A549 treated with dexamethasone at 1 μM for 4 hours (cell line): ENCODE results near the gene MMP14. TPM values are rescaled to one million over a fixed set of nuclear protein-coding genes. Genes with fewer than 3 reads are reported as not detected.

Experiments used
- total RNA-seq: library from RNA; stranded (reverse); fragments of 200-300 nt; extraction: Qiagen RNA extraction; gene quantifications from 5 replicates; pipeline ENCODE4 v1.2.3, GENCODE V29; 2022

MMP14 gene
- total RNA-seq = 0.52 to 0.78 TPM (median 0.69 TPM) in 5 replicates

GRCh38 chr14:22836301-22837113, at the start of gene MMP14:
TSS of gene MMP14 (plus strand) at chr14:22836585. CDS start at chr14:22836818, 233 bp downstream.

DNA sequence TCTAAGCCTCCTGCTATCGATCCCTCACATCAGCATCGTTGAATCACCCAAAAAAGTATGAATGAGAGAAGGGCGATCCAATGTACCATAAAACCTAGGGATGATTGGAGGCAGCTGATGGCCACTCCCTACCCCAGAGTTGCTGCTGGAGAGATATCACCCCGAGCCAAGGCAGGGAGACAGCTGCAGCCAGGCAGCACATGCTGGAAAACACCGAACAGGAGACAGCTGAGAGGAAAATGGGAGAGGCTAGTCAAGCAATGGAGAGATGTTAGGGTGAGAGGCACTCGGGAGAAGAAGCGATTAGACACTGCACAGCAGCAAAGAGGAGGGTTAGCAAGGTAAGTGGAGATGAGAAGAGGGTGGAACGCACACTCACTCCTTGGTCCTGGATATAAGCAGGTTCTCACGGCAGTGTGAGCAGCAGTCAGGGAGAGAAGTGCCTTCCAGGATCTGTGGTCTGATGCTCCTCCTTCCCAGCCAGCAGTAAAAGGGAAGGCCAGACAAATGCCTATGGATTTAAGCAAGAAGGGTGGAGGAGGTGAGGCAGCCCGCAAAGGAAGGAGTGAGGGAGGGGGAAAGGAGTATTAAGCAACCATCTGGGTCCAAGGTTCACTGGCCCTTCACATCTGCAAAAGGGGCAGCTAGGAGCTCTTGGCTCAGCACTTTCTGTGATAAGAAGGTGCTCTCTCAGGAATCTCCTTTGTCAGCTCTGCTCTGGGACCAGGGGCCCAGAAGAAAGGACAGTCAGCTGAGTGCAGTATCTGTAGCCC, 21.3 kb upstream of the MMP14 start, which contains the start of gene SLC7A7:
TSS of gene SLC7A7 (minus strand) at position 495 of the 773 bp plus-strand sequence. CDS start 2,037 bp downstream, outside the sequence.

DNA sequence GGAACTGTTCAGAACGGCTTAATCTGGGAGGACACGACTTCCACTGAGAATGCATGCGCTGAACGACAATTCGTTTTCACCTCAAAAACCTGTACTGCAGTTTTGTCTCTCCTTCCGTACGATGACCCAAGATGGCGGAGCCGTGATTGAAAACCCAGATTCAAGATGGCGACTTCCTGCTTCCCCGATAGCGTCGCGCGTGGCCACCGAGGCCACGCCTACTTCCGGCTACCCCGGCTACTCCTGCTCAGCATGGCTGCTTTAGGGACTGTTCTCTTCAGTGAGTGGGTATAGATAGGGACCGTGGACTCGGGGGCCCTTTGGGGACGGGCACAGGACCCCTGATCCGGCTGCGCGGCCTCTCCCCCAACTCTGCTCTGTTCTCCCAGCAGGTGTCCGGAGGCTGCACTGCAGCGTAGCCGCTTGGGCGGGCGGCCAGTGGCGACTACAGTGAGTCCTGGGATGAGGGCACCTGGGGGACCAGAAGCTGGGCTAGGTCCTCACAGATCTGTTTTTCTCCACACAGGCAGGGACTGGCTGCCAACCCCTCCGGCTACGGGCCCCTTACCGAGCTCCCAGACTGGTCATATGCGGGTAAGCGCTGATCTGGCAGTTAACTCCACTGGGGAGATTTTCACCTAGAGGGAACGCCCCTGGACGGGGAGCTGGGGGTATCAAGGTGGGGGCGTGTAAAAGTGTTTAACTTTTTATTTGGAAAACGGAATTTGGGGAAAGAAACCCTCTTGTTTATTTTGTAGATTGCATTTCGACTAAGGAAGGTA, 6.5 kb upstream of the MMP14 start, which contains the start of gene MRPL52:
TSS of gene MRPL52 (plus strand) at position 227 of the 782 bp plus-strand sequence. CDS start at position 253, 26 bp downstream.

GRCh38 chr14:22871224-22872032, 35.0 kb downstream of the MMP14 start, which contains the start of gene LRP10:
TSS of gene LRP10 (plus strand) at chr14:22871740. CDS start at chr14:22872304, 564 bp downstream.

DNA sequence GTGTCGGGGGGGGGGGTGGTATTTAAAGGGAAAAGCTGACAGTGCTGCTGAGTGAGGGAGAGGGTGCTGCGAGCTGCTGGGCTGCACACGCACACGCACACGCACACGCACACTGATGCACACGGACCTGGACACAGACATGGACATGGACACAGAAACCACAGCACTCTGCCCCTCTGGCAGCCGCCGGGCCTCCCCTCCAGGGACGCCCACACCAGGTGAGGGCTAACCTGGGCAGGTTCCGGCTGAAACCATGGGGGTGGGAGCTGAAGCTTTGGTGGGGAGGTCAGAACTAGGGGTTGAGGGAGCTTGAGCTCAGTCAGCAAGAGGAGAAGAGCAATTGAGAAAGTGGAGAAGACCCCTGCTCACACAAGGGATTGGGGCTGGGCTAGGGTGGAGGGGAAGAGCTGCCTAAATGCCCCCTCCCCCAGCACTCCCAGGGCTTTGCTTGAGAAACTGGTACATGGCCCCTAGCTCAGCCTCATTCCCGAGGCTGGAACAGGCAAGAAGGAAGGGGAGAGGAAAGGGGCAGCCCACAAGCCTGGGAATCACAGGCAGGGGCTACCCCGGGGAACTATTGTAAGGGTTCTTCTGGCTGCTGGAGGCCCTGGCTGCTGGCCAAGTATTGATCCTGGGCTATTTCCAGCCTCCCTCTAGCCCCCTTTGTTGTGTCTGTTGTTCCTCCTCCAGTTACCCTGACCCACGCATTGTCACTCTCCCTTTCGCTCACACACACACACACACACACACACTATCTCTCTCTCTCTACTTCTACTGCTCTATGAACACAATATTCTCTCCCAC, 47.0 kb downstream of the MMP14 start, which contains the start of gene REM2:
TSS of gene REM2 (plus strand) at position 50 of the 804 bp plus-strand sequence. CDS start at position 116, 66 bp downstream.

Other genes with a start within 250 kb of the MMP14 start
- gene DAD1, start 247.4 kb upstream of the MMP14 start, total RNA-seq = 334 to 371 TPM (median 341 TPM) in 5 replicates
- 43.2 to 49.6 TPM (median 47.6 TPM) in 5 replicates for gene ABHD4, start 238.3 kb upstream of the MMP14 start, total RNA-seq
- not detected in 5 replicates for gene OR6J1, start 192.2 kb upstream of the MMP14 start, total RNA-seq
- gene OXA1L, start 69.9 kb upstream of the MMP14 start, total RNA-seq = 134 to 165 TPM (median 161 TPM) in 5 replicates
- gene SLC7A7, start 21.1 kb upstream of the MMP14 start, total RNA-seq = 19.4 to 25.6 TPM (median 23.4 TPM) in 5 replicates
- gene MRPL52, start 6.7 kb upstream of the MMP14 start, total RNA-seq = 154 to 212 TPM (median 189 TPM) in 5 replicates
- 54.7 to 82.1 TPM (median 77.7 TPM) in 5 replicates for gene LRP10, start 35.2 kb downstream of the MMP14 start, total RNA-seq
- 0.16 to 0.41 TPM (median 0.39 TPM) in 5 replicates for gene REM2, start 46.6 kb downstream of the MMP14 start, total RNA-seq
- 54.9 to 59.6 TPM (median 58.2 TPM) in 5 replicates for gene RBM23, start 82.6 kb downstream of the MMP14 start, total RNA-seq
- gene PRMT5, start 92.8 kb downstream of the MMP14 start, total RNA-seq = 101 to 124 TPM (median 113 TPM) in 5 replicates
- gene HAUS4, start 120.5 kb downstream of the MMP14 start, total RNA-seq = 31.2 to 34.5 TPM (median 32.6 TPM) in 5 replicates
- 28.8 to 36.7 TPM (median 33.7 TPM) in 5 replicates for gene AJUBA, start 146.0 kb downstream of the MMP14 start, total RNA-seq
- gene C14orf93, start 173.6 kb downstream of the MMP14 start, total RNA-seq = 2.7 to 3.9 TPM (median 3.6 TPM) in 5 replicates
- gene PSMB5, start 198.3 kb downstream of the MMP14 start, total RNA-seq = 285 to 323 TPM (median 302 TPM) in 5 replicates
- not detected in 5 replicates for gene PSMB11, start 205.6 kb downstream of the MMP14 start, total RNA-seq
- 2.1 to 4.4 TPM (median 3.8 TPM) in 5 replicates for gene CDH24, start 220.9 kb downstream of the MMP14 start, total RNA-seq